NOMO-1 treated with dmso at 0.1 percent for 144 hours (cell line): ENCODE data around the gene EYA2.

ENCODE experiments used
- DNase-seq: peaks from one replicate; lab custom pipeline; 2025; ENCODE audit not compliant: unreplicated experiment; lab: John Stamatoyannopoulos, UW

The EYA2 gene

DNA sequence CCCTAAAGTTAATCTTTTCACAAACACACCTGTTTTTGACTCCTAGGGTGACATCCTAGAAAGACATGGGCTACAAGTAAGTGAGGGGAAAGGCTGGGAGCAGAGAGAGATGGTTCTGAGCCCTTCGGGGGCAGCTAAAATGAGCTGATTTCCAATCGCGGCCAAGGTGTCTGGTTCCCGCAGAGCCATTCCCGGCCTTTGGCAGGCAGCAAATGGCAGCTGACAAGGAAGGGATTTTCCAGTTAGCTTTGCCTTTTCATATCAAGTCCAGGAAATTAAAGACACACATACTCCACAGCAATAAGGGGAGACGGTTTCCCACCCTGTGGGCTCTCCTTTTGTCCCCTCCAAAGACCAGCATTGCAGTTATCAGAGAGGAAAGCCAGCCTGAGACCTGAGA is 233.4 kb downstream of the EYA2 start:
- DNase-seq = no peak

DNA sequence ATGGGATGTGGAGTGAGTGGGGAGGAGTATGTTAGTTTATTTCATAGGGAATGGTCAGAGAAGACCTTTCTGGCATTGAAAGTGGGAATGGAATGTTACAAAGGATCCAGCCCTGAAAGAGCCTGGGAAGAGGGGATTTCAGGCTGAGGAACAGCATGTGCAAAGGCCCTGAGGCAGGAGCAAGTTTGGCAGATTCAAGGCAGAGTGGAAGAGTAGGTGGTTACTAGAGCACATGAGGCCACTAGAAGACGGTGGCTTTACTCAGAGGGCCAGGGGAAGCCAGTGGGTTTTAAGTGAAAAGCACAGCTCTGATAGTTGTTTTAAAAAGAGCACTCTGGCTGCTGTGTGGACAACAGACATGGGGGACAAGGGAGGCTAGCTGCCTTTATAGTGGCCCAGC is 234.7 kb downstream of the EYA2 start:
- DNase-seq = no peak

DNA sequence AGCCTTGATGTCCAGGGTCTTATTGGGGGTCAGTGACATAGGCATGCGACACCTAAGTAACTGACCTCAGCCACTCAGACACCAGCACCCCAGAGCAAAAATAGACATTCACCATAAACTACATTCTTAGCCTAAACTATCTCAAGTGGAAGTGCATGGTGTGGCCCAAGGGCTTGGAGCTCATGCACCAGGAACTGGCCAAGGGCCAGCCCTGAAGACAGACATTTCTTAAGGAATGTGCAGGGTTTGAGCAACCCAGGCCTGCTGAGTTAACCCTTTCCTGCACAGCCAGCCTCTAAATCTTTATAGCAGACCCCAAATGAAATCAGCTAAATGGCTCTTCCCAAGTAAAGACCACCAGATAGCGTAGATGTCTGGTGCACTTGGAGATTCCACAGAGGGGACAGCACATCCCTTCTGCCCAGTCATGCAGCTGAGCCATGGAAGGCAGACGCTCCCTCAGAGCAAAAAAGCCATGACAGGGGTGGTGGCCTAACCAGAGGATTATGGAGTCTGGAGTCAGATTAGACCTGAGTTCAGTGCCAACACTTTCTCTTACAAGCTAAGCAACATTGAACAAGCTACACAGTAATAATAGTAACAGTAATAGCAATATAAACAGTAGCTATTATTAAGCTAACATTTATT is 239.3 kb downstream of the EYA2 start:
- no peak for DNase-seq

DNA sequence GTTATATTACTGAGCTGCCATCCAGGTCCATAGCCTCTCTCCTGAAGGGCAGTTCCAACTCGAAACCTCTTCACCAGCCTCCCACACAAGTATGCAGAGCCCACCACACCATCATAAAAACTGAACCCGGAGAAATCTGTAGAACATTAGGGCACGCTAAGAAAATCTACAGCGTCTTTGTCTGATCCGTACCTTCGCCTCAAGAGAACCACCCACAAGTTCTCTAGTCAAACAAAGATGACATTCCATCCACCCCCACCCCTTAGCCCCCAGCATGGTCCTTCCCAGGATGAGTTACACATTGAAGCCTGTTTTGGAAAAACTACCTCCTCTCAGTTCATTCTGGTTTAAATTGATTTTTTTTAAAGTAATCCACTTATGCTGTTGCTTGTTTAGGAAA is 242.1 kb downstream of the EYA2 start:
- DNase-seq = no peak

DNA sequence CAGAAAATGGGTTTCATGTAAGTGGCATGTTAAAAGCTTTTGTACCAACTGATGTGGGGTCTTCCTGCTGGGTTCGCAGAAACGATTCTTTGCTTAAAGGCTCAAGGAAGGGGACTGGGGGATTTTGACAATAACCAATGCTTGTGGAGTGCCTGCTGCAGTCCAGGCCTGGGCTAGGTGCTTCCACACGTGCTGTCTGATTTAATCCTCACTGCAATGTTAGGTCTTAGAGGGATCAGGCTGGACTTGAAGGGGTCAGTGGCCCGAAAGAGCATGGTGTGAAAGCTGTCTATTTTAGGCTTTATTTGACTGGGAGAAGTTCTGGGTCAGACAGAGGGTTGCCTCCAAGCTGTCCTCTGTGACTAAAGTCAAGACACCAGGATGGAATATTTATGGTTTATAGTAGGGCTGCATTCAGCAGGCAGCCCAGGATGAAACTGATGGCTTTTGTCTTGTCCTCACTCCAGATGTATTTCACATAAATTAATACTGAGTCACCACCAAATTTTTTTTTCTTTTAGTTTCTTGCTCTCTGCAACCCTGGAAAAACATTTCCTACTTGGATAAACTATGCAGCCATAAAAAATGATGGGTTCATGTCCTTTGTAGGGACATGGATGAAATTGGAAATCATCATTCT is 242.7 kb downstream of the EYA2 start:
- DNase-seq = no peak

DNA sequence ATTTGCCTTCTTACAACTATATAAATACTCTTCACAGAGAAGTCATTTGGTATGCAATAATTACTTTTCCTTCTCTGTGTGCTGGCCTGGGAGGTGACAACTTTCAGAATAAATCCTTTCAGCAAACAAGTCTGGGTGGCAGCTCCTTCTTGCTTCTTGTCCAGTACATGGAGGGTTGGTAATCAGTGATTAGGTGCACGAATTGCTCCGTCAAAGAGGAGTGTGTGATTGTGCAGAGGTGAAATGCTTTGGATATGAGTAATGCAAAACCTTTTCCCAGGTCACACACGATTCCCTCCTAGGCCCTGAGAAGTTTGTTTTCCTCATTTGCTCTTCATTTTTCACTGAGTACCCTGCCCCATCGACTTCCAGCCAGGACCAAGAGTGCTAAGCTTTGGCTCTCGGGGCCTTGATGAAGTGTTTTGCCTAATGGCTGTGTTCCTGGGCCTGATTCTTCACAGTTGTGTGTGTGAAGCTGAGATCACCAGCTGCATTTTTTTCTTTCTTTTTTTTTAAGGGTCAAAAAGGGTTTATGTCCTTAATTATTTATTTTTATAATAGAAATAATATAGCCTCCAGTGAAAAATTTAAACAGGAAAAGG is 245.4 kb downstream of the EYA2 start:
- no peak for DNase-seq

DNA sequence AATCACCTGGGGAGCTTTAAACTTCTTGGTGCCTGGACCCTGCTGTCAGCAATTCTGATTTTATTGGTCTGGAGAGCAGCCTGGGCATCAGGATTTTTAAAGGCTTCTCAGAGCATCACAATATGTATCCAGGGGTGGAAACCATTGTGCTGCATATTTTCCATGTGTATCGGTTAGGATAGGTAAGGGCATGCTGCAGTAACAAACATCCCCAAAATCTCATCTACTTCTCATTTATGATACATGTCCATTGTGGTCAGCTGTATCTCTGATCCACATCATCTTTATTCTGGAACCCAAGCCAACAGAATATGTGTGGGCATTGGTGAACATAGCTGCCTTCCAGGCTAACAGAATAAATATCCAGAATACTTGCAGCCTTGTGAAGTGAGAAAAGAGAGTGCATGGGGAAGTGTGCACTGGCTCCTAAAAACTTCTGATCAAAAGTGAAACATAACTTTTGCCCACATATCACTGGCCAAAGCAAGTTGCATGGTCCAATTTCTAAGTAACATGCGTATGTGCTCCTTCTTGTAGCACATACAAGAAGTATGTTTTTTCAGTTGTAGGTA is 246.8 kb downstream of the EYA2 start:
- no peak for DNase-seq

DNA sequence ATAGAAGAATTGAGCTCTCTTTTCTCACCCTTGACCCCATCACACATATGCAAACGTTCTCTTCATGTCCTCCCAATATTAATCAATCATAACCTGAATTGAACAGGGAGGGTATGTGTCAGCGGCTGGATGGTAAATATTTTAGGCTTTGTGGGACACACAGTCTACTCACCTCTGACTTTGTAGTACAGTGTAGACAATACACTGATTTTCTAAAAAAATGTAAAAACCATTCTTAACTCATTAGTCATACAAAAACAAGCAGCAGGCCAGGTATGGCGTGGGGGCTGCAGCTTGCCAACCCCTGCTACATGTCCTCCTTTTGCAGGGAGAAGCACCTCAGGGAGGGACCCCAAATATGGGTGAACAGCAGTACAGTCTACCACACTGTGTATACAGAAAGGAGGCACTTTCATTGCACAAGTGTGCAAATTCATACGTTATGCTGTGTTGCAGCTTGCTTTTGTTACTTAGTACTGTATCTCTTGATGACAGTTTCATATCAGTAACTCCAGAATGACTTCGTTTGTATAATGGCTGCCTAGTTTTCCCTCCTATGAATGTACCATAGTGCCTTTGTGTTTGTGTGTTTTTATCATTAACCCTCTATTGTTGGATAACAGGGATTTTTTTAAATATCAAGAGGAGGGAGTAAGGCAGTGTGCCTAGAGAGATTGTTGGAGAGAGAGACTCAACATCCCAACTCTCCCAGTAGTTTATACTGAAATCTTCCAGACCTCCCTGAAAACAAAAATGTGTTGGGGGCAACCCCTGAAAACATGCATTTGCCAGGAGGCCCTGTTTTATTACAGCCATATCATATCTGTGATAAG is 247.5 kb downstream of the EYA2 start:
- DNase-seq = no peak

DNA sequence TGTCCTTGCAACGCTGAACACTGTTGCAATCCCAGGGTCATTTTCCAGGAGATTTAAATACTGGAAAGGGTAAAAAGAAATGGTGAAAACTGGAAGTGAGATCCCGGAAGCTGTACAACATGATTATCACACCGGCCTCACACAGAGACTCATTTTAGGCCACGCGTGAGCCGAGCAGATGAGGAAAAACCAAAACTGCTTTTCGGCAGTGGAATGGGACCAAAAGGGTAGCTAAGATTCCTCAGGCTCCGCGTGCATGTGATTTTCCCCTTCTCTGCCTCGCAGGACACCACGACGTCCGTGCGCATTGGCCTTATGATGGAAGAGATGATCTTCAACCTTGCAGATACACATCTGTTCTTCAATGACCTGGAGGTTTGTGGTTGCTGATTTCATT is 248.1 kb downstream of the EYA2 start:
- no peak for DNase-seq

DNA sequence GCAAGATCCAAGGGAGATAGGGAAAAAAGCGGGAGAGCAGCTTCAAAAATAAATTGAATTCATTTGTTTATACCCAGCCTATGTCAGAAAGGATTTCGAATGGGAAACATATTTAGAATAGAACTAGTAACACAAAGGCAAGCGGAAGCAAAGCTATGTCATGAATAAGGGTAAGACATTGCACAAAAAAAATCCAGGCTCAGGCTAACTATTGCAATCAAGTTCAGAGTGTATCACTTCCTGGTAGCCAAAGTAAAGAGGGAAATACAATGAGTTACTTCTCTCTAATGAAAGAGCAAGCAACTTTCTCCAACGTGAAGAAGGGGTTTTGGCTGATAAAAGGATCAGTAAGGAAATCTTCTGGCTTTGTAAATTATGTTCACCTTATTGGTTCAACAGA is 249.0 kb downstream of the EYA2 start:
- peak; percentile 40 for DNase-seq

DNA sequence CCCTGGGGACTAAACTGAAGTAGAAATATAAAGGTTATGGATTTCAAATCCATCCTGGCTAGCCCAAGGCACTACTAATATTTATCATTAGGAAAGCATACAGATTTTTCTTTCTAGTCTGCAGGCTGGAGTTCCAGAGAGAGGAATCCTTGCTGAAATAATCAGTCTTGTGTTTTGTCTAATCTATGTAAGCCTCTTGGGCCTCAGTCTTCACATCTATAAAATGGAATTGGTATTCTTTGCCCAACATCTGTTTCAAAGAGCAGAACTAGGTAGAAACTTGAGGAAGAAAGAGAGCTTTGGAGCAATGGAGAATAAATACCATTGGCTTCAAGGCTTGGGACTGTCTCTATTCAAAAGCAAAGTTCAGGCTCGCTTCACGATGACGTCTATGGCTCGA is 249.8 kb downstream of the EYA2 start:
- DNase-seq = no peak

DNA sequence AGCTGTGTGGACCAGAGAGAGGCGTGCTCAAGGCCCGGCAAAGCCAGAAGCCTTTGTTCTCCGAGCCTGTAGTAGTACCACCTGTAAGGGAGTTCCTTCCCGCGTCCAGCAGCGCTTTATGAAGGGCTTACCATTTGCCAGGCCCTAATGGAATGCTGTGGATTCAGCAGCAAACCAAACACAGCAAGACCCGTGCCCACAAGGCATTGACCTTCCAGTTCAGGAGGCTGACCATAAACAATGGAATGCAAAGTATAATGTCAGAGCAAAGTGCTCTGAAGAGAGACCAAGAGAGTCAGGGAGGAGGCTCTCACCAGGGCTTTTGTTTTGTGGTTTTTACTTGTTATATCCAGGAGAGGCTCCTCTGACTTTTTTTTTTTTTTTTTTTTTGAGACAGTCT is 252.0 kb downstream of the EYA2 start:
- no peak for DNase-seq

DNA sequence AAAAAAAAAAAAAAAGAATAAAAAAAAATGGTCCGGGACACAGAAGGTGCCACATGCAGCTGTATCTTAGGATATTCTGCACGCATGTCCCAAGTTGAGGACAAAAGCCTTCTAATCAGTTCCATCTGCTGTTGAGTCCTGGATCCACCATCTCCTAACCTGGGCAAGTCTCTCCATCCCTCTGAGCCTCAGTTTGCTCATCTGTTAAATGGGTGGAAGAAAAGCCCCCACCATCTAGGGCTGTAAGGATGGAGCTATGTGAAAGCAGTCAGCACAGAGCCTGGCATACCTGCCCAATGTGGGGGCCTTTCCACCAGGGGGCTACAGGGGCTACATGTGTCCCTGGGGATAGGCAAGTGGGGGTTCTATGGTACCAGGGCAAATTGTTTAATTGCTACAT is 253.4 kb downstream of the EYA2 start:
- DNase-seq = no peak

DNA sequence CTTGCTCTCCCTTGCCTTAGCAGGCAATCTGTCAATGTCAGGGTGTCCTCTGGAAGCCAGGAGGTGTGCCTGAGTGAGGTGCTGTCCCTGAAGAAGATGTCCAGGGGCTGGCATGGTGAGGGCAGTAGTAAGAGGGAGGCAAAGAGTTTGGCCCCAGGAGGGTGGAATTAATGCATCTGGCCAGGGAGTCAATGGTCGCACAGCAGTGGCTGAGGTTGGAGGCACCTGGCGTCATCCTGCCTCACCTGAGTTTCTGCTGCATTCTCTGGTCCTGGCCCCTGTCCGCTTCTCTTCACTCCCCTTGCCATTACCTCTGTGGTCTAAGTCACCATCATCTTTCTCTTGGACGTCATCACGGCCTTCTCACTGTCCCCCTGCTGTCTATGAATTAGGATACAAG is 255.3 kb downstream of the EYA2 start:
- no peak for DNase-seq

DNA sequence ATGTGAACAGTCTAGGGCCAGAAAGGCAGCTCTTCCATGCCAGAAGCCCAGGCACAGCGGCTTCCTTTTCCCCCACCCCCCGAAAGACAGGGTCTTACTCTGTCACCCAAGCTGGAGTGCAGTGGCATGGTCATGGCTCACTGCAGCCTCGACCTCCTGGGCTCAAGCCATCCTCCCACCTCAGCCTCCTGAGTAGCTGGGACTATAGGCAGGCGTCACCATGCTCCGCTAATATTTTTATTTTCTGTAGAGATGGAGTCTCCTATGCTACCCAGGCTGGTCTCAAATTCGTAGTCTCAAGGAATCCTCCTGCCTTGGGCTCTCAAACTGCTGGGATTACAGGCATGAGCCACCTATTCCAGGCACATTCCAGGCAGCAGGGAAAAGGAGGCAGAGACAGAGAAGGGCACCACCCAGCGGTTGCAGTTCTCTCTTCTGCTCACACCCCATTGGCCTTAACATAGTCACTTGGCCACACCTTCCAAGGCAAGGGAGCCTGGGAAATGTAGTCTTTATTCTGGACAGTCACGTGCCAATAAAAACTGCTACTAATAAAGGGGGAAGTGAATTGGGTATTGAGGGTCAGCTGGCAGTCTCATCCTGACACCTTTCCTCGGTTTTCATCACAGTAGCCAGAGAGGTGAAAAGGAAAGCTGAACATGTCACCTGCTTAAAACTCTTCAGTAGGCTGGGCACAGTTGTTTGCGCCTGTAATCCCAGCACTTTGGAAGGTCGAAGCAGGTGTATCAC is 255.9 kb downstream of the EYA2 start:
- DNase-seq = peak; percentile 24

DNA sequence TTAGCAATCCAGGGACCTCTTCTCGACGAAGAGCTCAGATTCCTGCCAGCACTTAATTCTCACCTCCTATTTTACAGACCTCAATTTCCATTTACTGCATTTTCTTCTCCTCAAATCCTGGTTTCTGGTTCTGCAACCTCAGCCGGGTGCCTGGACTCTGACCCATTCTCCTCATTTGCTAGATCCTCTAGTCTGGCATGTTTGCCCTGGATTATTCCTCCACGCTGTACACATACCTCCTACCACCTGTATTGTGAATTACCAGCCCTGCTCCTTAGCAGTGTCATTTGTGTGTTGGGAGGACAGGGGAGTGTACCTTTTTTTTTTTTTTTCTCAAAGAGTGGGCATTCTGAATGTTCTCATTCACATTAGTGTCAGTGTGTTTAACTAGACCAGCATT is 257.4 kb downstream of the EYA2 start:
- no peak for DNase-seq

DNA sequence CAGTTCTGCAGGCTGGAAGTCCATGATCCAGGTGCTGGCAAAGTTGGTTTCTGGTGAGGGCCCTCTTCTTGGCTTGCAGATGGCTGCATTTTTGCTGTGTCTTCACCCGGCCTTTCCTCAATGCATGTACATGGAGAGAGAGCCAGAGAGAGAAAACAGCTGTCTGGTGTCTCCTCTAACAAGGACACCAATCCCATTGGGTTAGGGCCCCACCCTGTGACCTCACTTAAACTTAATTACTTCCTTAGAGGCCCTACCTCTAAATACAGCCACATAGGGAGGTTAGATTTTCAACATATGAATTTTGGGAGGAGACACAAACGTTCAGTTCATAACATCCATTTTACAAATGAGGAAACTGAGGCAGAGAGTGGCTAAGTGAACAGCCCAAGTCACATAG is 259.4 kb downstream of the EYA2 start:
- no peak for DNase-seq

DNA sequence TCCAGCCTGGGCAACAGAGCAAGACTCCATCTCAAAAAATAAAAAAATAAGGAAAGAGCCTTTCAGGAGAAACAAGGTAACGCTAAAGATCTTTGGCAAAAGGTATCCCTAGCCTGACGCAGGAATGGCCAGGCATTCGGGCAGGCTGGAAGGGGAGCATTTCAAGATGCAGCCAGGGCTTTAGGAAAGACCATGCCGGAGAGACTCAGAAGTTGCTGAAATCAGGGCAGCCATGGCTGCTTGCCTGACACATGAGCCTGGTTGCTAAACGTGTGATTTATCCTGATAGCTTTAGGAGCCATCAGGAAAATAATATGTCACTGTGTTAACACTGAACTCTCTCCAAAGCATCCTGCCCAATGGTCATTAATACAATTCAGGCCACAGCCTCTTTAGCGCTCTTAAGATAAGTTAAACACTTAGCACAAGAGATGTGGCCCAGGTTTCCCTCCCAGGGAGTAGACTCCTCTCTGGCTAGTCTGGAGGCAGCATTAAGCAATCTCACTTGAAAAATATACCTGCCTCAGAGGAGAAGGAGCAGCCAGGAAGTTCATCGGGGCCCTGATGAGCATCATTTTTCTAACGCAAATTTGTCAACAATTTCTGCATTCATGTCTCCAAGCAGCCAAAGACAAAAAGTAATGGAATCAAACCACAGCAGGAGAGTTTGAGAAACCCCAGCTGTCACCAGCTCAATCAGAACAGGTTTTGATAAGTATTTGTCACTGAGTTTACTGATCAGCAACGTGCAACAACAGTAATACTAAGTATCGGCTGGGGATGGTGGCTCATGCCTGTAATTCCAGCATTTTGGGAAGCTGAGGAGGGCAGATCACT is 261.9 kb downstream of the EYA2 start:
- no peak for DNase-seq

DNA sequence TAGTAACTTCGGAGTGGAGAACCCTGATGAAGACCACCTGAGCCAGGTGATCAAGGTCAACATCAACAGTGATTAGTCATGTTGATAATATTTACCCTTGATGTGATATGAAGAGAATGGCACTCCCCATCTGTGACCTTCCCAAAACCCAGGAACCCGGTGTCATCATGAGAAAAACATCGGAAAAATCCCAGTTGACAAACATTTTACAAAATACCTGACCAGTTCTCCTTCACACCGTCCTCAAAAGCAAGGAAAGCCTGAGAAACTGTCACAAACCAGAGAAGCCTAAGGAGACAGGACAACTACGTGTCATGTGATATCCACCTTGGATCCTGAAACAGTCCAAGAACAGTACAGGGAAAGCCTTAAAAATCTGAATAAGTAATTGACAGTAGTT is 264.5 kb downstream of the EYA2 start:
- no peak for DNase-seq

DNA sequence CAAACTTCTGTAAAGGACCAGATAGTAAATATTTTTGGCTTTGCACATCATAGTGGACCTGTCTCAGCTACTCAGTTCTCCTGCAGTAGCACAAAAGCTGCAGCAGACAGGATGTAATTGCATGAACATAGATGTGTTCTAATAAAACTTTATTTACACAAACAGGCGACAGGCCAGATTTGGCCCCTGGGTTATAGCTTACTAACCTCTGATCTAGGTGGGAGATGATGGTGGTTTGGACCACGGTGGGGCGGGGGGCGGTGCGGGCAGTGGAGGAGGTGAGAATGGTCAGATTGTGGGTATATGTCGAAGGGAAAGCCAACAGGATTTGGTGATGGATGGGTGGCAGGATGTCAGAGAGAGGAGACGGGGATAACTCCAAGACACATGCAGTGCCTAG is 265.6 kb downstream of the EYA2 start:
- DNase-seq = no peak
